Heart right ventricle (tissue), 16 donors: ENCODE results near the gene ZNF668. TPM values are rescaled to one million over a fixed set of nuclear protein-coding genes. Genes with fewer than 3 reads are reported as not detected.
A peak's percentile ranks its signal among the peaks of the same experiment; 100 is the strongest.

Experiments
- ATAC-seq, 8 donors: fragments of 200-7000 bp; cut with Tn5 transposase; one replicate each; pipeline ENCODE4 v1.9.1; 2020; ENCODE audit warnings: mild to moderate bottlenecking in 8 of 8, moderate library complexity in 8 of 8, moderate number of reproducible peaks in 1 of 8
- DNase-seq, 2 donors: peaks; one replicate each; pipeline ENCODE4 v3.0.0-alpha.2; 2020
- H3K27ac ChIP-seq, 10 donors: fragments of 200-600 bp; sonication (generic) in 2 of 10; one replicate each; pipeline versions ENCODE4 v1.5.0 to v1.8.0; 2020 to 2022; ENCODE audit warnings: mild to moderate bottlenecking in 3 of 10
- H3K27me3 ChIP-seq, 7 donors: fragments of 200-600 bp; one replicate each; pipeline ENCODE4 v1.8.0; 2021 to 2022; ENCODE audit warnings: mild to moderate bottlenecking in 2 of 7
- H3K36me3 ChIP-seq, 9 donors: fragments of 200-600 bp; sonication (generic) in 1 of 9; one replicate each; pipeline versions ENCODE4 v1.5.0 to v1.8.0; 2020 to 2022; ENCODE audit warnings: mild to moderate bottlenecking in 2 of 9
- H3K4me1 ChIP-seq, 9 donors: fragments of 200-600 bp; sonication (generic) in 1 of 9; one replicate each; pipeline versions ENCODE4 v1.5.0 to v1.8.0; 2020 to 2022; ENCODE audit warnings: mild to moderate bottlenecking in 4 of 9
- H3K4me3 ChIP-seq, 10 donors: fragments of 200-600 bp; sonication (generic) in 2 of 10; one replicate each; pipeline versions ENCODE4 v1.5.0 to v1.8.0; 2020 to 2022; ENCODE audit warnings: mild to moderate bottlenecking in 7 of 10, moderate library complexity in 2 of 10
- H3K9me3 ChIP-seq, 11 donors: fragments of 200-600 bp in 10 of 11; sonication (generic) in 2 of 11; one replicate each; pipeline versions ENCODE4 v1.5.0 to v1.8.0; 2013 to 2022; ENCODE audit warnings: mild to moderate bottlenecking in 2 of 11, control low read depth in 1 of 11, moderate library complexity in 1 of 11
- WGBS, 2 donors: extraction: QIAGEN DNeasy Blood & Tissue Kit; methylation state at CpG; one replicate each; pipeline ENCODE4 v1.1.7; 2013; ENCODE audit warnings: inconsistent platforms in 1 of 2; 5-methylcytosine and 5-hydroxymethylcytosine counted together
- intact Hi-C, 10 donors: fragments of 100-400 bp; cut with DNase I; formaldehyde crosslinking; loops; one replicate each; pipeline versions ENCODE4 v1.11.1 to v1.14.2; 2022
- long read RNA-seq, 3 donors: library from polyadenylated mRNA; unstranded; transcript quantifications; one replicate each; pipeline ENCODE4 v2.0.0, GENCODE V29; 2020 to 2021
- polyA plus RNA-seq, 2 donors: library from polyadenylated mRNA; stranded (reverse); fragments of 200-250 nt; gene quantifications; one replicate each; pipeline ENCODE4 v1.2.3, GENCODE V29; 2013
- total RNA-seq, 10 donors: library from RNA; stranded (reverse); fragmentation: NEBNext Ultra II Directional in 3 of 10; extraction: Animal tissue kit (Norgen Biotek cat#: 25700) in 3 of 10; gene quantifications; one replicate each; pipeline versions ENCODE4 v1.2.1 to v1.2.4, GENCODE V29; 2021 to 2023
- TF ChIP-seq, protein P1 (sequence below), 9 donors: fragments of 200-600 bp; sonication (generic) in 2 of 9; IDR thresholded peaks; one replicate each; pipeline versions ENCODE4 v1.5.0 to v1.8.0; 2021 to 2022; ENCODE audit warnings: antibody characterized with exemption in 9 of 9, mild to moderate bottlenecking in 5 of 9, moderate library complexity in 1 of 9
- donor health status: Arrhythmogenic right ventricular cardiomyopathy.
- donor health status: ischemic (EF 13 %, LVEDD 7.1; RV severe dilation, severe dysfunction).
- donor health status: healthy with polysubstance abuse.
- donor health status: DM: no; HTN: yes; CAD: no.
- donor health status: DM: no; HTN: no; CAD: no.
- donor health status: ischemic (EF 25% LVEDD 6.9; RV normal size, moderate dysfunction).
- donor health status: ischemic (EF 25% LVEDD 5.7; RV mildly dilated, moderate dysfunction).
- donor health status: healthy.
- donor health status: DM: yes; HTN: yes; CAD: no.
- donor health status: Ischemic cardiomyopathy.
- donor health status: ischemic (EF 35%, LVEDD 5.7; RV mildly dilated, moderate dysfunction).
- donor health status: nonischemic (EF 11% LVEDD 7.7; RV severe dilation, severe dysfunction).
- donor health status: DM: yes; HTN: yes; CAD: no.
- donor health status: PGD.
- donor health status: ischemic (EF 29% LVEDD 5.4; RV normal size, mild dysfunction).
- donor health status: nonischemic (EF 23%, LVEDD 6.1; RV moderate dilation, normal function).

ZNF668 gene
- total RNA-seq (1 to 10 TPM; 3.6 to 8.2 (median 4.5) TPM), polyA plus RNA-seq (1 to 10 TPM; 7.2 to 7.6 TPM)
- long read RNA-seq, donor 1, transcript ZNF668-201 (3 exons, 2,762 nt): major isoform, 8 of 17 reads
- long read RNA-seq, donor 1, partial matches to known transcripts: 2 of 17 reads
- long read RNA-seq, donor 1, other reads (novel, unspliced or antisense): 7 of 17 reads
- long read RNA-seq, donor 2, transcript ZNF668-201 (3 exons, 2,762 nt): major isoform, 8 of 18 reads
- long read RNA-seq, donor 2, partial matches to known transcripts: 6 of 18 reads
- long read RNA-seq, donor 2, other reads (novel, unspliced or antisense): 4 of 18 reads
- long read RNA-seq, donor 3, transcript ZNF668-201 (3 exons, 2,762 nt): major isoform, 14 of 24 reads
- long read RNA-seq, donor 3, partial matches to known transcripts: 5 of 24 reads
- long read RNA-seq, donor 3, other reads (novel, unspliced or antisense): 3 of 24 reads

DNA sequence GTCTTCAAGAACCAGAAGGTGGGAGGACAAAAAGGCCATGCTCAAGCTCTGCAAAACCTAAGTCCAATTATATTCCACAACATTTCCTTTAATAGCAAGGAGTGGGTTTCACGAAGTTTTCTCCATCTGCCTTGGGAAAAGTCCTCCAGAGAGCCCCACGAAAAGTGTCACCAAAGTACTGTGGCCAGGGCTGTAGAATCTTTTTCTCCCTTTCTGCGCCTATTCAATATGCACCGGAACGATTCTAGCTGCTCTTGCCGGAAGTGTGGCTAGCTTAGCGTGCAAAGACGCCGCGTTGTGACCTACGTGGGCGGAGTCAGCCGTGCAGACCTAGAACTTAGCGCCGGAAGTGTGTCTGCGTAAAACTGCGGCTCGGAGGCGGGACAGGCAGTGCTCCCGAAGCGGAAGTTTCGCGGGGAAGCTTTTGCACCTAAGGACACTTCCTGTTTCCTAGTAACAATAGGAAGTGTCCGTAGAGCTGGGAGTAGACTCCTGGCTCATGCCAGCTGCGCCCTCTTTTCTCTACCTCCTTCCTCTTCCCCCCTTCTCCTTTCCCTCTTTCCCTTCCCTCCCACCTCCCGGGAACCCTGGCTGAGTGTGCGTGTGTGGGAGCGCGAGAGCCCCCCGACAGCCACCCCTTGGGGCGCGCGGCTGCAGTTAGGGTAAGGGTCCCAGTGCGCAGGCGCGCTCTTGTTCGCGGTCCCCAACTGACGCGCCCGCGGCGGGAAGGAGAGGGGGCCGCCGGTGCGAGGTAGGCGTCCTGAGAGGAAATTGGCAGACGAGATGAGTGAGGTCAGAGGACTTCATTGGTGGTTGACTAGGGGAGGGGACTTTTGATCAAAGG lies at the start of gene ZNF668, which contains the start of gene ZNF646:
ZNF668 (minus strand) TSS at position 271 of the 844 bp plus-strand sequence. CDS start 9,781 bp downstream, outside the sequence.
ZNF646 (plus strand) TSS at position 453 of the 844 bp plus-strand sequence. CDS start 1,903 bp downstream, outside the sequence.
- H3K27me3 ChIP-seq: no peaks in the 10 kb centered on the region
- WGBS, 2 donors: 0% methylated on average over 48 of the region's 48 CpGs
- TF ChIP-seq, protein P1, sequence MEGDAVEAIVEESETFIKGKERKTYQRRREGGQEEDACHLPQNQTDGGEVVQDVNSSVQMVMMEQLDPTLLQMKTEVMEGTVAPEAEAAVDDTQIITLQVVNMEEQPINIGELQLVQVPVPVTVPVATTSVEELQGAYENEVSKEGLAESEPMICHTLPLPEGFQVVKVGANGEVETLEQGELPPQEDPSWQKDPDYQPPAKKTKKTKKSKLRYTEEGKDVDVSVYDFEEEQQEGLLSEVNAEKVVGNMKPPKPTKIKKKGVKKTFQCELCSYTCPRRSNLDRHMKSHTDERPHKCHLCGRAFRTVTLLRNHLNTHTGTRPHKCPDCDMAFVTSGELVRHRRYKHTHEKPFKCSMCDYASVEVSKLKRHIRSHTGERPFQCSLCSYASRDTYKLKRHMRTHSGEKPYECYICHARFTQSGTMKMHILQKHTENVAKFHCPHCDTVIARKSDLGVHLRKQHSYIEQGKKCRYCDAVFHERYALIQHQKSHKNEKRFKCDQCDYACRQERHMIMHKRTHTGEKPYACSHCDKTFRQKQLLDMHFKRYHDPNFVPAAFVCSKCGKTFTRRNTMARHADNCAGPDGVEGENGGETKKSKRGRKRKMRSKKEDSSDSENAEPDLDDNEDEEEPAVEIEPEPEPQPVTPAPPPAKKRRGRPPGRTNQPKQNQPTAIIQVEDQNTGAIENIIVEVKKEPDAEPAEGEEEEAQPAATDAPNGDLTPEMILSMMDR (IDR thresholded peaks at IDR 0.05): no peak
- peak within 1 kb of the TSS; percentile 74 to 99 (median 84) for H3K4me3 ChIP-seq
- H3K36me3 ChIP-seq: peaks cover 0 to 35% (median 28%) of the 10 kb centered on the region in 9 donors
- H3K27ac ChIP-seq: peak within 1 kb of the TSS; percentile 87 to 99 (median 96)
- H3K4me1 ChIP-seq: peaks cover 2 to 33% (median 27%) of the 10 kb centered on the region in 9 donors
- peak; percentile 93 to 99 (median 96) for ATAC-seq
- H3K9me3 ChIP-seq: no peaks in the 10 kb centered on the region
- DNase-seq: peak; percentile 97 to 99
- intact Hi-C loops: loop anchor here in 9 of 10 donors (1.0 to 10.0 kb wide), 12 partner anchors 21 to 111 kb away; partner anchors contain the start of genes STX4 (in 7 of the 9), HSD3B7 (in 3 of the 9), BCKDK (in 1 of the 9) and FUS (in 1 of the 9)

DNA sequence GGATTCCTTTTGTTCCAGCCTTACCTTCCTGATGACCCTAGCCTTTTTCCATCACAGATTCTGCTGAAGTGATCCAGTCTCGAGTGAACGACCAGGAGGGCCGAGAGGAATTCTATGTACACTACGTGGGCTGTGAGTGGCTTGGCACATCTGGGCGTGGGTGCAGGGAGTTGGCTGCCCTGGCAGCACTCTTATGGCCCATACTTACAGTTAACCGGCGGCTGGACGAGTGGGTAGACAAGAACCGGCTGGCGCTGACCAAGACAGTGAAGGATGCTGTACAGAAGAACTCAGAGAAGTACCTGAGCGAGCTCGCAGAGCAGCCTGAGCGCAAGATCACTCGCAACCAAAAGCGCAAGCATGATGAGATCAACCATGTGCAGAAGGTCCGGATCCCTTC lies 46.1 kb upstream of the ZNF668 start:
- TF ChIP-seq, protein P1 (IDR thresholded peaks at IDR 0.05): no peak
- no peak for DNase-seq
- Histone ChIP-seq H3K36me3 (peaks cover 0 to 65% (median 52%) of the 10 kb centered on the region in 9 donors), H3K27me3 (no peaks in the 10 kb centered on the region), H3K4me3 (no peak overlapping the region), H3K27ac (peak overlapping the region in 2 of 10 donors; percentile 93 to 97), H3K4me1 (peaks cover 0 to 39% (median 21%) of the 10 kb centered on the region in 9 donors), H3K9me3 (no peaks in the 10 kb centered on the region)
- no peak for ATAC-seq
- intact Hi-C loops: no loop called here
- WGBS, 2 donors: 88 to 93% methylated on average over 16 of the region's 16 CpGs

- peak in 3 of 8 donors; percentile 2 to 13 (median 11) for ATAC-seq
- peaks cover 2 to 53% (median 30%) of the 10 kb centered on the region in 9 donors for H3K4me1 ChIP-seq
These were observed 44.4 kb upstream of the ZNF668 start for GRCh38 chr16:31118223-31119155.

More at GRCh38 chr16:31118223-31119155, 44.4 kb upstream of the ZNF668 start:
- H3K36me3 ChIP-seq: peaks cover 0 to 48% (median 37%) of the 10 kb centered on the region in 9 donors
- no peaks in the 10 kb centered on the region for H3K27me3 ChIP-seq
- 52 to 58% methylated on average over 9 of the region's 9 CpGs for whole genome bisulfite sequencing, 2 donors
- peak overlapping the region; percentile 44 to 87 (median 74) for H3K4me3 ChIP-seq
- DNase-seq: no peak
- no peaks in the 10 kb centered on the region for H3K9me3 ChIP-seq
- TF ChIP-seq, protein P1 (IDR thresholded peaks at IDR 0.05): no peak
- H3K27ac ChIP-seq: peak overlapping the region; percentile 91 to 98 (median 96)
- intact Hi-C loops: loop anchor here in 5 of 10 donors (1.0 to 10.0 kb wide), 4 partner anchors 20 to 336 kb away; partner anchors contain the start of genes ARMC5 (in 1 of the 5) and FUS (in 1 of the 5)
